T-helper 9 cell (primary cell): ENCODE measurements around the gene MOB3B.
A peak's percentile ranks its signal among the peaks of the same experiment; 100 is the strongest.

ENCODE experiments used
- DNase-seq: peaks from one replicate; pipeline ENCODE4 v3.0.0-alpha.2; 2020

Gene MOB3B

DNA sequence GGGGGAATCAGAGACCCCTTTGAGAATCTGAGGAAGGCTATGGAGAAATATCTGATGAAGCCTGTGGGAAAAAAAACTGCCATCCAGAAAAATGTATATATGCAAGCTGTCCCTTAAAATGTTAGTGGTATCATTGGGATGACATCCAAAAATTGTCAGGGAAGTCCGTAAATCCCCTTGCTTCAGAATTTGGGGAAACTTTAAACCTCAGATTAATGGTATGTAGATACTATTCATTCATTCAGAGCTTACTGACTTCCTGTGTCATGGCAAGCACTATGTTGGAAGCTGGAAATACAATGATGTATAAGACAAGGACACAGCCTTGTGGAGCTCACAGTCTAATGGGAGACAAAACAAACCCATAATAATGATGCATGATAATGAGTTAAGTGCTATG, 10.9 kb upstream of the MOB3B start:
- no peak for DNase-seq

DNA sequence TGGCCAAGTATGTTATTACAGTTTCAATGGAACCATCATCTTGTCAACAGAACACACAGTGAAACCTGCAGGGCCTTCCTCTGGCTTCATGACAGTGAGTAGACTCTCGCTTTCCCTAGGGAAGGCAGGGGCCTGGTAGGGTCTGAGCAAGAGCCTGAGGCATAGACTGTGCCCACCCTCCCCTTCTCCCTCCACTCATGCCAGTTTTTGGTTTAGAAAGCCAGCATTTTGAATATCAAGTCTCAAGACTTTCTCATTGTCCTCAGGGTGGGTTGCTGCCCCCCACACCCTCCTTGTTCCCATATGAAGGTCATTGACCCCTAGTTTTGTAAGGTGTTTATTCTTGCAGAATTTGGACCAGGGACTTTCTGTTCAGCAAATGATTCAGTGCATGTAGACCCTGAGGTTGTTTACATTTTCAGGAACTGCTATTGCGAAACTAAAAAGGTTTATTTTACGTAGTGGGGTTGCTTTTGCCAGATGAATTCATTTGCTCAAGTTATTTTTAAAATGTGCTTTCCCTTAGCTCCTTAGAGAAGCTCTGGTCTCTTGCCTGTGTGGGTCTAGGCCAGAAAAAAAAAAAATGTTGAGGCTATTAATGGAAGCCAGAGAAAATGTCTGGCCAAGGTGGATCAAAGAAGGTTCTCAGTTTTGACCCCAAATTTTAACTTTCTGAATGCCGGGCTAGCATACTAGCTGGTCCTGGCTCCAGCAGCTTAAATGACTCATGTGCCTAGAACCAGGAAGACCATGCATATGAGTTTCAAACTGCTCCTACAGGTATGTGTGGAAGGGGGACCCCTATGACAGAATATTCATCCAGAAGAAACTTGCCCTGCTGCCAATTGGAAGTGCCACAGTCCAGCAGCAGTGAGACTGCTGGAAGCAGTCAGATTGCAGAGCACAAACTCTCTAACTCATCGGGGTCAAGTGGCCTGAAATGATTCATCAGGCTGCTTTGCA, 10.1 kb upstream of the MOB3B start:
- DNase-seq = no peak

DNA sequence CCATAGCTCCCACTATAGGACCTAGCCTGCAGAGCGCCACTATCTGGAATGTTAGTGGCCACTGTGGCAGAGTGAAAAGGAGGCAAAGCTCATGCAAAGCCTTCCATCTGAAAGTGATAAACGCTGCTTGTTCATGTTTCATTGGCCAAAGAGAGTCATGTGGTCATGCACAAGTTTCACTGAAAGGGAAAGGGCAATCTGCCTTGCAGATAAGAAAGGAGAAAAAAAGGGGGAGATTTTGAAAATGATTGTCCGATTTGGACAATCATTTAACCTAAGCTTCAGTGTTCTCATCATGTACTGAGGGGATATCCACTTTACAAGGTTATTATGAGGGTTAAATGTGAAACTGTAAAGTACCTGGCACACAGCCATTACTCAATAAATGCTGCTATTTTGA, 9.0 kb upstream of the MOB3B start:
- no peak for DNase-seq

DNA sequence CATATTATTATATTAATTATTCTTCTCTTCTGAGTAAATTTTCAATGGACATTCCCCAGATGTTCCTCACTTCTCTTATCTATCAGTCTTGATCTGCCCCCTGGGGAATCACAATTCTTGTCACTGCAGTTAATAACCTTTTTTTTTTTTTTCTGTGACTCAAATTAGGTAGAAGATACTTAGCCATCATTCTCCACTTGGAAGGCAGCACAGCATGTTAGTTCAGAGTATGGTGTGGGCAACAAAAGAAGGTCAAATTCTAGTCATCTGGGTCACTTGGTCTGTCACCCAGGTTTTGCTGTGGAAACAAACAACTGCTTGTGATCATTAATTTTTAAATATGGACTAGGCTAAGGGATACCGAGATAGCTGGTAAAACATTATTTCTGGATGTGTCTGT, 8.1 kb upstream of the MOB3B start:
- no peak for DNase-seq

DNA sequence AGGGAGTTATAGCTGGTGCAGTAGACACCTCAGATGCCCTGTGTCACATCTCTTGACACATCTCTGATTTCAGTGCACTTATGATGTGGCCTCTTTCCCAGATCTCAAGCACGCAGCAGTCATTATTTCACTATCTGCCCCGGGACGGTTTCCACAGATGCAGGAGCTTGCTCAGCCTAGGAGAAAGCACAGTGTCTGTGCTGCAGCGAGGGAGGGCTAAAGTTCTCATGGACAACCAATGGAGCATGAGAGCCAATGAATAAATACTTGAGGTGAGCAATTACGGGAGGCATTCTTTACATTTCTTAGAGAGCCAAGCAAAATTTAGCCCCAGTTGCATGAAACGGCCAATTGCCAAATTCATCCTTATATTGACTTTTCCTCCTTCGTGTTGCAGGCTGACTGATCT, 7.4 kb upstream of the MOB3B start:
- no peak for DNase-seq

DNA sequence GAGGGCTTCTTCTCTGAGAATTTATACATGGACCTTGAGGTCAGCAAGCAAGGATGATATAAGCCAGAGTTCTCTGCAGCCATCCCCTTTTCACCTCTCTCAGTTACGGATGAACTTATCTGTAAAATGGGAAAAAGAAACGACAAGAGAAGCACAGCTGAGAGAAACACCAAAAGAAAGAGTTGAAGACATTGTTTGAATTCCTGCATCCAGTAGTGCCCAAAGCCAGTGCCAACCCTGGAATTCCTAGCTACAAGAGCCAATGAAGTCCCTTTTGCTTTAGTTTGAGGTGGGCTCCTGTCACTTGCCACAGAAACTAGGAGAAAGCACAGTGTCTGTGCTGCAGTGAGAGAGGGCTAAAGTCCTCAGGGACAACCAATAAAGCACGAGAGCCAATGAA, 6.6 kb upstream of the MOB3B start:
- DNase-seq = no peak

DNA sequence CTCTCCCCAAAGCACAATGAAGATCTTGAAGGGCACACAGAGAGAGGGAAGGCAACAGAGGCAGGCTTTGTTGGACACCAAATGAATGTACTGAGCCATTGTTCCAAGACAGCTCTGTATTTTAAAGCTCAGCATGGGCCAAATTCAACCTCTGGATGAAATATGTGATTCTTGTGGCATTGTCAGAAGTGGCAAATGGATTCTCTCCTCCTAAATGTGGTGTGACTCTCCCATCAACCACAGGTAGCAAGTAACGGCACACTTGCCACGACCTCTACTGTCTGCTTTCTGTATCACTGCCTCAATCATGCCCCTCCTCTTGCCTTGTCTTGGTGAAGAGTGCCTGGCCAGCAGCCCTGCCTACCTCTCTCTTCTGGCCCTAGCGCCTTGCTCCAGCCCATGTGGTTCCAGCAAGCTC, 6.1 kb upstream of the MOB3B start:
- DNase-seq = no peak

DNA sequence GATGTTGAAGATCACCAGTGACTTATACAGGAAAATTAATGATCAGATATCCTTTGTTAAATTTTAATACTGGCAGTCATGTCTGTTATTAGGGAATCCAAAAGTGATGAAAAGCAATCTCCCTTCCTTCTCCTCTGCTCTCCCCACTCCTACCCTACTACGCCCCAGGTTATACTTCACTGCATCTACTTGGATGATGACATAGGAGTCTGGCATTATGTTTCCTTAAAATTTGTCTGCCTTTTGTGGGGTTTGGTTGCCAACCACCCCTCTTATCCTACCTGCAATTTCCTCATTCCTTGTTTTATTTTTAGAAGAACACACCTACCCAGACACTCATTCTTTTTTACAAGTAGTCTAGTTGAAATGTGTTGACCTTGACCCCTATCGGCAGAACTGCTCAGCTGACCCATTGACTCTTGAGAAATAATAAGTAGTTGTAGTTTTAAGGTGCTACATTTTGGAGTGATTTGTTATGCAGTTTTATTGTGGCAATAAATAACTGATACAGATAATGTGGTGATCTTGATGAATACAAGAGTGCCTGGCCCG, 5.1 kb upstream of the MOB3B start:
- DNase-seq = no peak

DNA sequence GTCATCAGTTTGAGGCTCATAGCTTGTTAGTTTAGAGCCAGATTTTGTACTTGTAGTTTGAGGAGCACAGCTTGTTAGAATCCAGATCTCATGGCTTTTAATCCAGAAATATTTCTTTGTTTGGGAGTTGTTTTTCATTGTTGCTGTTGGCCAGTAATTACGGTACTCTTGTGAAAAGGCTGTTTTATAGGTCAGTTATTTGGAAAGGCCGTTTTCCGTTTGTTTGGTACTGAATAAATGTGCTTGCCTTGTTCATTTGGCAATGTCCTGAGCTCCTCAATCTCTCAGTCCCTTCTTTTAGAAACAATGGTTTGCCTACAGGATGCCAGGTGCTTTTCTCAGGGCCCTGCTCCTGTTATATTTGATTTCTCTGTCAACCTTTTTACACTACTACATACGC, 4.5 kb upstream of the MOB3B start:
- no peak for DNase-seq

DNA sequence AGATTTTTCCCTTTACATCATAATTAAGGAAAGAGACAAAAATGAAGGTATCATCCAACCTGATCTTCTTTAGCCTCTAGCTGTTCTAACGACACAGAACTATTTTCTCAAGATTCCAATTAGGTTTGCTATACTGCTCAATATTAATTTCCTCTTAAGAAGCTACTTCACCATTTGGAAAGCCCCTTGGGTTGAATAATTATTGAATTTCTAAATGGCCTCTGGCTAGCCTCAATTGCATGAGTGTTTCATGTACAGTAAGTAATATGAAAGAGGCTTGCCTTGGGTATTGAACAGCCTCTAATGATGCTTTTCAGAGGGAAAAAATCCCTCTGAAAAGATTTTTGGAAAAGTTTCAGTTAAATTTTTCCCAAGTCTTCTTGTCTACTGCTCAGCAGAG, 3.7 kb upstream of the MOB3B start:
- no peak for DNase-seq

DNA sequence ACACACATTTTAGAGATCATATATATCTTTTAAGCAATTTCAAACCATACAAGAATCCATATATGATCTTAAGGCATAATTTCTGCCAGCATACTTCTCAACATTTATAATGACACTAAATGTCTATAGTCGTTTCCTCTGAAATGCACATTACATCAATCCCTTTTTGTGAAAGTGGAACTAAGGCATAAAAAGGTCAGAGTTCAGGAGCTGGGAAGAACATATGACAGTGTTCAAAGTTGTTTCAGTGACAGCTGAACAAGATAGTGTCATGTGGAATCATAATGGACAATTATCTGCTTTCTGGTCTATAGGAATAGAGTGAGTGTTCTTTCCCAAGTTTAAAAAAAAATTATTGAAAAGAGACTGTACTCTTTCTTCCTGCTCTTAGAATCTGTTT, 2.4 kb upstream of the MOB3B start:
- DNase-seq = no peak

DNA sequence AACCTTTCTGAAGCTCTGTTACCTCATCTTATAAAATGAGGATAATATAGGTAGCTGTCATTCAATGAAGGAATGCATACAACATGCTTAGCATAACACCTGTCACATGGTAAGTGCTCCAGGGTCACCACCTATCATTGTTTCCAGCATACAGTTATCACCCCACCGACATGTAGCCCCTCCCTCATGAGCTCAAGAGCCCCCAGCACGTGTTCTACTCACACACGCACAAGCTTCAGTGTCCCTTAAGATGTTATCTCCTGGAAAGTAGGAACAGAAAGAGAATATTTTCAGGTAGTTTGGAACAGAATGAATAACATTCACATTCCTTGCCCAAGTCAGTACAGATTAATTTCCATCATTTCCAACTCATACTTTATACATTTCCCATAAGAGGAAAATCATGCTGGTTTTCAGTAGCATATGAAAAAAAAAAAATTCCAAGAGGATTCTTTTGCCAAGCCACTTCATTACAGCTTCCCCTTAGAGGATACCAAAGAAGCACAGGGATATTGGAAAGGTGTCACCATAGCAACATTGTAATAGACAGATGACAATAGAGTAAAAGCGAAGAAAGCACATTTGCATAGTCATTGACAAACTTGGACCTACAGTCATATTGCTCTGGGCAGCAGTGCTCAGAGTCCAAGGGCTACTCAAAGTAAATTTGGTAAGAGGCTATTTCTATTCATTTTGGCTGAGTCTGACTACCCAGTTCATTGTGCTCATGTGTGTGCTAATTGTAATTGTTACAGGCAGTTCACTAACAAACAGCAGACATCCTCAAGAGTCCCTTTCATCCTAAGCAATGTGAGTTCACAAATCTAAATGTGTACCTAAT, 1.5 kb upstream of the MOB3B start:
- DNase-seq = no peak

DNA sequence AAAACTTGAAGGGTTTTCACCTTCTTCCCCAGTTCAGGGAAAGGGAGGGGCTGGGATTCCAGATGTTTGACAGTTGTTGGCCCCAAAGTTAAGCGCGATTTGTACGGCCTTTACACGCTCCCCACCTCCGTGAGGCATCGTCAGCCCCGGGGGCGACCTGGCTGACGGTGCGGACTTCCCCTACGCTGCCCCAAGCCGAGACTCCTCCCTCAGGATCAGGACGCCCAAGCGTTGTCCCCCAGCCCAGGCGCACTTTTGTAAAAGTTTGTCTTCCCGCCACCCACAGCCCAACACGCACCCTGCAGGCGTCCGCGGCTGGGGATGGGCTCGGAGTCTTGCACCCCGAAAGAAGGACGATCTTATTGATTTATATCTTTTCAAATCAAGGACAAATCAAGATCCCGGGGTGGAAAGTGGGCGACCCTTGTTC, 713 bp downstream of the MOB3B start:
- peak; percentile 25 for DNase-seq

DNA sequence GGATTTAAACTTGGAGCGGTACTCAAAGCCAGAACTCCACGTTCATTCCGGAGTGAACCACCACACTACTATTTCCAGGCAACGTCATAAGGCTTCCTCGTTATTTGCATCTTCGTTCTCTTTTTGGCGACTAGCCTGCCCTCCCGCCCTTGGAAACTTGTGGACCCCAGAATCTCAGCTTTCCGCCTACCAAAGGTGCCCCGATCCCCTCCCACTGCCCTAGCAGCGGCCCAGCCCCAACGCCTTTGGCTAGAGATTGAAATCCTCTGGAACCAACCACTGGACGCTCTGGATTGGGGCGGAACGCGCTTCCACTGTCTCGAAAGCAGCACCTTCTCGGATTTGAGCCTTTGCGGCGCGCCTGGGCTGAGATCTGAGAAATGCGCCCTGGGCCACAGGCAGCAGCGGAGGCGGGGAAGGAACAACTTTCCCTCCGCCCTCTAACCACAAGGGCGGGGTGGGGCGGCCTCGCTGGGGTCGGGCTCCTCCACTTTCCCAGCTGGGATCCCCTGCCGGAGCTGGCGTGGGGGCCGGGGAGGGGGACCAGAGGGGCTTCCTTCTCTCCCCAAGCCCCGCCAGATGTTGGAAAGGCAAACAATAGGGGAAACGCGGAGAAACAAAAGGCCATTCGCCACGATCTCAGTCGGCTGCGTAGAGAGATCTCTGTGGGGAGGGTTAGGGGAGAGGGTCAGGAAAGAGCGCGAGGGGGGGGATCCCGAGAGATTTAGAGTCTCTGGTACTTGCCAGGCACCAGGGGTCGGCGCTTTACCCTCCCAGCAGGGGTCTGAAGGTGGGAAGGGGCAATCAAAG, 1.3 kb downstream of the MOB3B start:
- peak; percentile 24 for DNase-seq

DNA sequence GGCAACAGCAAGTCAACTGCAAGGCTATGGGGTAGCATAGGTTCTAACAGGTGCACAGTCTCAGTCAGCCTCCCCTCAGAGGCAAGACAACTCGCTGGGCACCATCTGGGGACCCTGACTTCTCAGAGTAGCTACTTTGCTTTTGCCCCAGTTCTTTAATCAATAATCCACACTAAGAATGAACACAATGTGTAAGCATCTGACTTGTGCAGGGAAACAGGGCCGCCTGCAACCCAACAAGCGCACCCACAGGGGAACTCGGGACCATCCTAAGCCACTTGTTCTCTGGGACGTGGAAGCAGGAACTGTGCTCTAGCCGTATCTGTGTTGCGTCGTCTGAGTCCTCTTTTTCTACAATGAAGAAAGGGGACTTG, 1.9 kb downstream of the MOB3B start:
- DNase-seq = no peak

DNA sequence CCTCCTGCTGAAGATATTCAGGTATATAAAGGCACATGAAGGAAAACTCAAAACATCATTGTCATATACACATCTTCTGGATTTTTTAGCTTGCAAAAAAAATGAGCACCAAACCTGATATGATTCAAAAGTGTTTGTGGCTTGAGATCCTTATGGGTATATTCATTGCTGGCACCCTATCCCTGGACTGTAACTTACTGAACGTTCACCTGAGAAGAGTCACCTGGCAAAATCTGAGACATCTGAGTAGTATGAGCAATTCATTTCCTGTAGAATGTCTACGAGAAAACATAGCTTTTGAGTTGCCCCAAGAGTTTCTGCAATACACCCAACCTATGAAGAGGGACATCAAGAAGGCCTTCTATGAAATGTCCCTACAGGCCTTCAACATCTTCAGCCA, 5.4 kb downstream of the MOB3B start, which contains the start of gene IFNK:
IFNK (plus strand) TSS at position 55 of the 400 bp plus-strand sequence; CDS start at position 102, 47 bp downstream.
- DNase-seq = no peak

DNA sequence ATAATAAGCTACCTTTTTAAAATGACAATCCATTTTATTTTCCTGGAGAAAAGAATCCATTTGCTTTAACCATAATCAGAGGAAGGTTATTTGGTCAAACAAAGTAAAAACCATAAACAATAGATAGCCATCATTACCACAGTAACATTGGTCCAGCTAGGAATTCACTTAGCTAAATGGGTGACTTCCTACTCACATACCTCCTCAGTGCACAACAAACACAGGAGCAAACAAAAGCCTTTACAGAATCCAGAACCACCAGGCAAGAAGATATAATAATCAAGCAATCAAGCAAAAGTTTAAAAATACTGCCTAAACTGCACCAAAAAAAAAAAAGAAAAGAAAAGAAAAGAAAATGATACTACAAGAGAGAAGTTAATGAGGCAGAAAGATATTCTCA, 6.5 kb downstream of the MOB3B start:
- no peak for DNase-seq

DNA sequence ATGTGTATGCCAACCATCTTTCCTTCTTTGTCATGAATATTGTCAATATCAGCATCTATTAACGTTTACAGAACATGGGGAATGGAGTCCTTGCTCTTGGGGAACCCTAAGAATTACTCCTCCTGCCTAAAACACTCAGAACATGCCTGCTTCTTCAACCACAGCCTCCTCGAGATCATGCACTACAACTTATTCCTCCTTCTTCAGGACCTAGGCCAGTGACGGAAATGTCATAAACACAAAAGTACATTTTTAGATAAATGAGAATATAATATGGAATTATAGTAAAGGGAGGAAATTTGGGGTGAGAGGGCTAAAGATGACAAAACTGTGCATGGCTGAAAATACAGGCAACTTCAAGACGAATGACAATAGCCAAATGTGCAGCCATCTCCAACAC, 8.6 kb downstream of the MOB3B start:
- DNase-seq = no peak

DNA sequence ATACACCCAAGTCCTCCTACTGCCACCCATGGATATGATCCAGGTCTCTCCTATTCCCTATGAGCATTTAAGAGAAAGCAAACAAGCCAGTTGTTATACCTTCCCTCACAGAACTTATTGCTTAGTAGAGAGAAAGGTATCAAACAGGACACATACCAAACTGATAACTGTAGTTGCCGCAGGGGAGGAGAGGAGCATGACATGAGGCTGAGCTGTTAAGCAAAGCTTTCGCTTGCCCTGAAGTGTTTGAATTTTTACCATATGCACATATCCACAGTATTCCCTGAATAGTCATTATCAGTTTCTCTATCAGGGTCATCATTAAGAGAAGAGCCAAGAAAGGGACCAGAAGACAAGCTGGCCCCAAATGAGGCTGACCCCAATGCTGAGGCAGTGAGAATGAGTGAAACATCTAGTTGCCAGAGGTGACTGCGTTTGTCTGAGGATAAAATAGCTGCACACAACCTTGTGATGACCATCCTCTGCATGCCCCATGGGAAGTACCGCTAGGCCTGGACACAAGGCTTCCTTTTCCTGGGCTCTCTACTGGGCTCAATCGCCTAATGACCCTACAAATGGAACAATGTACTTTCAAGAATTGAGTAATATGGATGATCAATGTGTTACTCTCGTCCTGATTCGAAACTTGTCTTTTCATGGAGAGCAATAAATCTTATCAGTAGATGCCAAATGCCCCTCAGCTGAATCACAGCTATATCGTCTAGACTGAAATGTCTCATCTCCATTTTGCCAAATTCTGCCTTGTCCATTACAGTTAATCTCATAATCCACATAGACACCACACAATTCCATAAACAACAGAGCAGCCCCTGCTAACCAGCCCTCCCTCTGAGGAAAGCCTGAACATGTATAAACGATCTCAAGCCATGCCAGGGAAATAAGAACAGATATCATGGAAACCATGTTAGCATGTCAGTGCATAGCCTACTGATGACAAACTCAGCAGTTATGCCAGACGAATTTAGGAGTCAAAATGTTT, 9.8 kb downstream of the MOB3B start:
- no peak for DNase-seq

DNA sequence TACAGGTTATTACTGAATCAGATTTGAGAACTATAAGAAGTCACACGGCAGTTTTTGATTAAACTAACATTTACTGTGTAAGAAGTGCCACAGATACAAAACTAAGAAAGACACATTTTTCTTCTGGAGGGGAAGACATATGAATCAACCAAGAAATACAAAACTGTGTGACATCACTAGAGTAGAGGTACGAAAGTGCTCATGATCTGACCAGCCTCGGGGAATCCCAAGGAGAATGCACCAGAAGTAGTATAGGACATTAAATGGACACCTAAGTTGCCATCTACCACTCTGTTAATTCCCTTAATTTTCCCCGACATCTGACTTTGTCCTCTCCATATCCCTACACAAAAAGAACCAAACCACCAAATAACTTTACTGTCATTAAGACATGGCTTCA, 10.8 kb downstream of the MOB3B start:
- no peak for DNase-seq

DNA sequence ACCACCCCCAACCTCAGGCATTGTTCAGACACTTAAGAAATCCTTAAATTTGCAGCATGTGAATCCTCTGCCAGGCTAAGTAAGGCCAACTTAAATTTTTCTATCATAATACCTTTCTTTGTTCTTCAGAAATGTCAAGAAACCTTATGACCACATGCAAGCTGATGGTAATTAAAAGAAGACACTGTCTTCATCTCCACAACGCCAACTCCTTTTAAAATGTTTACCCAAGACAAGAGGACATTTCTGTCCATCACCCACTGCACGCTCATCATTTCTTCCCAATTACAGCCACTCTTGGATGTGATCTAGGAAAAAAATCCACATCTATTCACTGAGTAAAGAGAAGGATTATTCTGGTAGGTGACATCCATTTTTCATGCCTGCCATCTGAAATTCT, 11.6 kb downstream of the MOB3B start:
- no peak for DNase-seq
